ENCODE data around the gene HGFAC.

- TF ChIP-seq POLR2A (IDR thresholded peaks at IDR 0.05) = no peak
- TF ChIP-seq, protein P1, sequence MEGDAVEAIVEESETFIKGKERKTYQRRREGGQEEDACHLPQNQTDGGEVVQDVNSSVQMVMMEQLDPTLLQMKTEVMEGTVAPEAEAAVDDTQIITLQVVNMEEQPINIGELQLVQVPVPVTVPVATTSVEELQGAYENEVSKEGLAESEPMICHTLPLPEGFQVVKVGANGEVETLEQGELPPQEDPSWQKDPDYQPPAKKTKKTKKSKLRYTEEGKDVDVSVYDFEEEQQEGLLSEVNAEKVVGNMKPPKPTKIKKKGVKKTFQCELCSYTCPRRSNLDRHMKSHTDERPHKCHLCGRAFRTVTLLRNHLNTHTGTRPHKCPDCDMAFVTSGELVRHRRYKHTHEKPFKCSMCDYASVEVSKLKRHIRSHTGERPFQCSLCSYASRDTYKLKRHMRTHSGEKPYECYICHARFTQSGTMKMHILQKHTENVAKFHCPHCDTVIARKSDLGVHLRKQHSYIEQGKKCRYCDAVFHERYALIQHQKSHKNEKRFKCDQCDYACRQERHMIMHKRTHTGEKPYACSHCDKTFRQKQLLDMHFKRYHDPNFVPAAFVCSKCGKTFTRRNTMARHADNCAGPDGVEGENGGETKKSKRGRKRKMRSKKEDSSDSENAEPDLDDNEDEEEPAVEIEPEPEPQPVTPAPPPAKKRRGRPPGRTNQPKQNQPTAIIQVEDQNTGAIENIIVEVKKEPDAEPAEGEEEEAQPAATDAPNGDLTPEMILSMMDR (IDR thresholded peaks at IDR 0.05) = no peak
- TF ChIP-seq POLR2AphosphoS5 (IDR thresholded peaks at IDR 0.05) = no peak
Measured at GRCh38 chr4:3407930-3408792, 33.6 kb upstream of the HGFAC start.

All from upper lobe of left lung (tissue), 4 donors.